T1000 (cell line): Measurements from ENCODE around the gene CYP3A5.
"Not testable (repeated sequence)": the region's sequence is repeated elsewhere in the genome, so short reads cannot be mapped to it uniquely, and the experiment has no call there.

Experiments
- DNase-seq: peaks from one replicate; lab custom pipeline; 2025; ENCODE audit warnings: mixed read lengths; lab: John Stamatoyannopoulos, UW

The CYP3A5 gene

GRCh38 chr7:99685871-99686608 lies 6.2 kb upstream of the CYP3A5 start:
- not testable (repeated sequence) for DNase-seq

GRCh38 chr7:99685129-99685758 lies 5.4 kb upstream of the CYP3A5 start:
- DNase-seq: no peak

- DNase-seq: no peak
Observed at GRCh38 chr7:99679032-99679399, 780 bp downstream of the CYP3A5 start.

- no peak for DNase-seq
Observed at GRCh38 chr7:99677648-99678045, 2.1 kb downstream of the CYP3A5 start.

- no peak for DNase-seq
Observed at GRCh38 chr7:99677013-99677647, 2.7 kb downstream of the CYP3A5 start.

- DNase-seq: no peak
Observed at GRCh38 chr7:99674995-99675742, 4.6 kb downstream of the CYP3A5 start.

GRCh38 chr7:99672573-99672972 lies 7.2 kb downstream of the CYP3A5 start:
- no peak for DNase-seq

GRCh38 chr7:99669782-99670181 lies 10.0 kb downstream of the CYP3A5 start:
- no peak for DNase-seq

- DNase-seq: no peak
Observed at GRCh38 chr7:99668541-99668940, 11.3 kb downstream of the CYP3A5 start.

- DNase-seq: no peak
Observed at GRCh38 chr7:99667179-99667578, 12.6 kb downstream of the CYP3A5 start.

GRCh38 chr7:99666013-99666395 lies 13.8 kb downstream of the CYP3A5 start:
- DNase-seq: no peak

GRCh38 chr7:99665312-99666012 lies 14.3 kb downstream of the CYP3A5 start:
- no peak for DNase-seq

- DNase-seq: not testable (repeated sequence)
Observed at GRCh38 chr7:99657879-99658278, 21.9 kb downstream of the CYP3A5 start.

GRCh38 chr7:99654626-99655025 lies 25.2 kb downstream of the CYP3A5 start:
- DNase-seq: not testable (repeated sequence)

GRCh38 chr7:99653754-99654153 lies 26.0 kb downstream of the CYP3A5 start:
- DNase-seq: no peak

GRCh38 chr7:99653269-99653668 lies 26.5 kb downstream of the CYP3A5 start:
- not testable (repeated sequence) for DNase-seq

GRCh38 chr7:99652671-99653070 lies 27.1 kb downstream of the CYP3A5 start:
- DNase-seq: no peak

GRCh38 chr7:99651290-99651689 lies 28.5 kb downstream of the CYP3A5 start:
- DNase-seq: no peak

GRCh38 chr7:99648843-99649242 lies 31.0 kb downstream of the CYP3A5 start:
- DNase-seq: no peak

GRCh38 chr7:99645590-99645989 lies 34.2 kb downstream of the CYP3A5 start:
- DNase-seq: no peak

GRCh38 chr7:99644431-99644830 lies 35.4 kb downstream of the CYP3A5 start:
- DNase-seq: no peak

GRCh38 chr7:99643464-99643863 lies 36.3 kb downstream of the CYP3A5 start:
- no peak for DNase-seq
